Endodermal cell (in vitro differentiated cells): ENCODE measurements around the gene PCSK1. TPM values are rescaled to one million over a fixed set of nuclear protein-coding genes. Genes with fewer than 3 reads are reported as not detected.

ENCODE experiments used
- DNase-seq: peaks from one replicate; pipeline ENCODE4 v3.0.0-alpha.2; 2017
- H3K27ac ChIP-seq: 2 replicates; pipeline ENCODE4 v1.5.1; 2013; ENCODE audit warnings: mild to moderate bottlenecking, low read depth, low read length, moderate library complexity
- H3K27me3 ChIP-seq: 2 replicates; pipeline ENCODE4 v1.6.1; 2013; ENCODE audit warnings: mild to moderate bottlenecking, low read length, moderate library complexity; ENCODE audit not compliant: insufficient read depth, control insufficient read depth, poor library complexity, severe bottlenecking
- H3K36me3 ChIP-seq: 2 replicates; pipeline ENCODE4 v1.7.0; 2013; ENCODE audit warnings: mild to moderate bottlenecking, low read length, moderate library complexity; ENCODE audit not compliant: control insufficient read depth, insufficient read depth
- H3K4me1 ChIP-seq: one replicate; pipeline ENCODE4 v1.7.0; 2013; ENCODE audit warnings: low read length; ENCODE audit not compliant: control insufficient read depth, insufficient read depth
- H3K4me3 ChIP-seq: 2 replicates; pipeline ENCODE4 v1.5.1; 2013; ENCODE audit warnings: mild to moderate bottlenecking, low read length, moderate library complexity
- H3K9ac ChIP-seq: 2 replicates; pipeline ENCODE4 v1.6.1; 2013; ENCODE audit warnings: mild to moderate bottlenecking, low read length, moderate library complexity; ENCODE audit not compliant: poor library complexity, severe bottlenecking; ENCODE audit errors: extremely low read depth
- H3K9me3 ChIP-seq: 2 replicates; pipeline ENCODE4 v1.6.1; 2013; ENCODE audit warnings: mild to moderate bottlenecking, low read length, moderate library complexity; ENCODE audit not compliant: control insufficient read depth
- H3K27ac Mint-ChIP-seq: 2 replicates; pipeline ENCODE4 v1.8.0; 2020; ENCODE audit warnings: mixed read lengths
- H3K27me3 Mint-ChIP-seq: 2 replicates; pipeline ENCODE4 v1.8.0; 2021; ENCODE audit warnings: mild to moderate bottlenecking, mixed read lengths; ENCODE audit not compliant: insufficient read depth
- H3K36me3 Mint-ChIP-seq: 2 replicates; pipeline ENCODE4 v1.8.0; 2020; ENCODE audit warnings: low read depth, mixed read lengths
- H3K4me1 Mint-ChIP-seq: 2 replicates; pipeline ENCODE4 v1.8.0; 2020; ENCODE audit warnings: mixed read lengths
- H3K4me3 Mint-ChIP-seq: 2 replicates; pipeline ENCODE4 v1.8.0; 2020; ENCODE audit warnings: mild to moderate bottlenecking, moderate library complexity, mixed read lengths
- H3K9me3 Mint-ChIP-seq: 2 replicates; pipeline ENCODE4 v1.8.0; 2020; ENCODE audit warnings: mild to moderate bottlenecking, mixed read lengths
- CTCF ChIP-seq: fragments of 200-600 bp; sonication (generic); conservative IDR thresholded peaks from 2 replicates; pipeline ENCODE4 v1.5.0; 2021; ENCODE audit warnings: antibody characterized with exemption, mild to moderate bottlenecking
- WGBS, 2 experiments: methylation state at CpG; one replicate each; pipeline versions ENCODE4 v1.1.5 to v1.1.7; 2013; ENCODE audit warnings: missing lambda C conversion rate in 2 of 2, mixed read lengths in 1 of 2; ENCODE audit not compliant: insufficient coverage in 1 of 2, insufficient read length in 1 of 2; 5-methylcytosine and 5-hydroxymethylcytosine counted together
- total RNA-seq, 2 donors: library from RNA; stranded (reverse); fragmentation: NEBNext Ultra II Directional in 1 of 2; extraction: Animal tissue kit (Norgen Biotek cat#: 25700) in 1 of 2; gene quantifications; 2 replicates in 1 of 2; 3 replicates in 1 of 2; pipeline ENCODE4 v1.2.1, GENCODE V29; 2021

Gene PCSK1
- total RNA-seq, 2 donors from 2014 or later, result not detected

GRCh38 chr5:96463091-96463490 is 30.0 kb upstream of the PCSK1 start:
- TF ChIP-seq CTCF, result no peak
- Mint-ChIP-seq H3K9me3 (no peaks in the 10 kb centered on the region), H3K4me3 (no peak overlapping the region), H3K36me3 (no peaks in the 10 kb centered on the region), H3K27me3 (no peaks in the 10 kb centered on the region), H3K27ac (no peak overlapping the region), H3K4me1 (no peaks in the 10 kb centered on the region)
- Histone ChIP-seq H3K4me3 (no peak overlapping the region), H3K4me1 (no peaks in the 10 kb centered on the region), H3K27me3 (no peaks in the 10 kb centered on the region), H3K9ac (no peak overlapping the region), H3K9me3 (no peaks in the 10 kb centered on the region), H3K36me3 (no peaks in the 10 kb centered on the region), H3K27ac (no peak overlapping the region)
- no peak for DNase-seq
- WGBS, 2 experiments, result 80 to 88% methylated on average over 1 to 2 of the region's 2 CpGs

- no peaks in the 10 kb centered on the region for H3K27me3 Mint-ChIP-seq
- 90 to 95% methylated on average over 4 to 6 of the region's 6 CpGs for WGBS, 2 experiments
Observed at GRCh38 chr5:96459313-96460121, 26.5 kb upstream of the PCSK1 start.

GRCh38 chr5:96458176-96458575 is 25.1 kb upstream of the PCSK1 start:
- WGBS, 2 experiments, result 98 to 100% methylated on average over 2 of the region's 2 CpGs
- H3K9ac ChIP-seq, result no peak overlapping the region
- no peak for TF ChIP-seq CTCF
- Mint-ChIP-seq H3K4me1 (no peaks in the 10 kb centered on the region), H3K36me3 (no peaks in the 10 kb centered on the region), H3K27me3 (no peaks in the 10 kb centered on the region), H3K27ac (no peak overlapping the region), H3K9me3 (no peaks in the 10 kb centered on the region), H3K4me3 (no peak overlapping the region)
- no peaks in the 10 kb centered on the region for H3K9me3 ChIP-seq
- H3K27ac ChIP-seq, result no peak overlapping the region
- no peaks in the 10 kb centered on the region for H3K27me3 ChIP-seq
- no peak overlapping the region for H3K4me3 ChIP-seq
- H3K36me3 ChIP-seq, result no peaks in the 10 kb centered on the region
- no peak for DNase-seq
- H3K4me1 ChIP-seq, result no peaks in the 10 kb centered on the region

More at GRCh38 chr5:96459313-96460121, 26.5 kb upstream of the PCSK1 start:
- H3K36me3 ChIP-seq, result no peaks in the 10 kb centered on the region
- Mint-ChIP-seq H3K4me3 (no peak overlapping the region), H3K27ac (no peak overlapping the region), H3K36me3 (no peaks in the 10 kb centered on the region), H3K9me3 (no peaks in the 10 kb centered on the region), H3K4me1 (no peaks in the 10 kb centered on the region)
- H3K27ac ChIP-seq, result no peak overlapping the region
- TF ChIP-seq CTCF, result no peak
- H3K9ac ChIP-seq, result no peak overlapping the region
- H3K9me3 ChIP-seq, result no peaks in the 10 kb centered on the region
- H3K4me3 ChIP-seq, result no peak overlapping the region
- H3K4me1 ChIP-seq, result no peaks in the 10 kb centered on the region
- DNase-seq, result no peak
- H3K27me3 ChIP-seq, result no peaks in the 10 kb centered on the region
